Adipocyte (in vitro differentiated cells): ENCODE results near the gene SAP30L.
A peak's percentile ranks its signal among the peaks of the same experiment; 100 is the strongest.

ENCODE experiments used
- DNase-seq: peaks from one replicate; pipeline ENCODE4 v3.0.0-alpha.2; 2015; ENCODE audit warnings: low read depth
- H3K27me3 ChIP-seq: replicated peaks from 2 replicates; pipeline ENCODE4 v1.7.0; 2013; ENCODE audit warnings: mild to moderate bottlenecking, low read length, moderate library complexity; ENCODE audit not compliant: control insufficient read depth, insufficient read depth
- H3K36me3 ChIP-seq: 2 replicates; pipeline ENCODE4 v1.7.0; 2013; ENCODE audit warnings: low read length, mild to moderate bottlenecking, moderate library complexity; ENCODE audit not compliant: control insufficient read depth, insufficient read depth, severe bottlenecking
- H3K4me1 ChIP-seq: 2 replicates; pipeline ENCODE4 v1.7.0; 2013; ENCODE audit warnings: mild to moderate bottlenecking, low read length, moderate library complexity; ENCODE audit not compliant: control insufficient read depth, insufficient read depth
- H3K4me3 ChIP-seq: 2 replicates; pipeline ENCODE4 v1.7.0; 2013; ENCODE audit warnings: mild to moderate bottlenecking, low read length, moderate library complexity
- H3K9ac ChIP-seq: 2 replicates; pipeline ENCODE4 v1.7.0; 2013; ENCODE audit warnings: mild to moderate bottlenecking, low read length, moderate library complexity
- H3K9me3 ChIP-seq: 2 replicates; pipeline ENCODE4 v1.7.0; 2013; ENCODE audit warnings: mild to moderate bottlenecking, low read length, moderate library complexity; ENCODE audit not compliant: control insufficient read depth

The SAP30L gene

GRCh38 chr5:154476354-154477205 lies 30.8 kb downstream of the SAP30L start:
- Histone ChIP-seq H3K36me3 (no peaks in the 10 kb centered on the region), H3K4me3 (no peak overlapping the region), H3K9me3 (peaks cover 4% of the 10 kb centered on the region), H3K27me3 (peaks cover 89% of the 10 kb centered on the region), H3K9ac (no peak overlapping the region), H3K4me1 (no peaks in the 10 kb centered on the region)
- DNase-seq, result no peak

DNA sequence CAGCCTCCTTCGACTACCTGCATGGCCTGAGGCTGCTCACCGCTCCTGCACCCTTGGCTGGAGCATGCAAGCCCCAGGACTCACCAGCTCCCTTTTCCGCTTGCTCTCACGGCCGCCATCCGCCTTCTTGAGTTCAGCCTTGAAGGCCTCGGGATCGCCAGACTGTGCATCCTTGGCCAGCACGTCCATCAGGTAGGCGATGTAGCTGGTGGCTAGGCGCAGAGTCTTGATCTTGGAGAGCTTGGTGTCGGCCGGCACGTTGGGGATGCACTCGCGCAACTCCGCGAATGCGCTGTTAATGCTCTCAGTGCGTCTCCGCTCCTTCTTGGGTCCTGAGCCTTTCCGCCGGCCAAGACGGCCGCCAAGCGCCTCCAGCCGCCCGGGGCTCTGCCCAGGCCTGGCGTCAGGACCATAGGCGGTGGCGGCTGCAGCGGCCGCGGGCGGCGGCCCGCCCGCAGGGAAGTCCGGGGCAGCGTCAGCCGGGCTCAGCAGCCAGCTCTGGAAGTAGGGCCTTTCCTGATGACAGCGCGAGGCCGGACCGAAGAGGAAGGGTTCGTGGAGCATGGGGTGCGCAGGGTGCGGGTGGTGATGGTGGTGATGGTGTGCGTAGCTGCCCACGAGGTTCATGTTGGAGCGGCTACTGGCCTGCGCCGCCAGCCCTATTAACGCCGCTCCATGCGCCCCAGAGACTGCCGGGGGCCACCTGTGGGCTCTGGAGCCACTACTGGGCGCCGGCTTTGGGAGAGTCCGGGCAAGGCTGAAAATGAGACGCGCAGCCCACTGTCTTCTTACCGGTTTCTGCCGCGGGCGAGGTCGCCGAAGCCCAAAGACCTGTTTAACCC lies 31.8 kb downstream of the SAP30L start:
- Histone ChIP-seq H3K9me3 (peaks cover 9% of the 10 kb centered on the region), H3K36me3 (no peaks in the 10 kb centered on the region), H3K9ac (no peak overlapping the region), H3K4me1 (no peaks in the 10 kb centered on the region), H3K27me3 (peaks cover 89% of the 10 kb centered on the region), H3K4me3 (peak overlapping the region; percentile 34)
- DNase-seq, result peak; percentile 27

DNA sequence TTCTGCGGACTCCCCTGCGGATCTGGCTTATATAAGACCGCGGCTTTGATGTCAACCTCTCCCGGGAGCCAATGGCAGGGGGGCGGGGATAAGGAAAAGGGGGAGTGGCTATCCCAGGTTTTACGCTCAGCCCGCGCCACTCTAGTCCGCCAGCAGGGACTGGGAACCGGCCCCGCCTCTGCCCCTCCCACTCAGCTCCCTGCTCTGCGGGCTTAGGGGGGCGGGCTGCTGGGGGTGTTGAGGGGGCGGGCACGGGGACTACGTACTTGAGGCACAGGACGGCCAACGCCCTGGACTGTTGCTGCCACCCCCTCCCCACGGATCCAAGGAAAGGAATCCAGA lies 32.4 kb downstream of the SAP30L start, which contains the start of gene HAND1:
Gene HAND1, minus strand, starts transcription at position 4 of the 342 bp plus-strand sequence. CDS start 219 bp downstream, outside the sequence.
- Histone ChIP-seq H3K4me1 (no peaks in the 10 kb centered on the region), H3K9me3 (peaks cover 9% of the 10 kb centered on the region), H3K36me3 (no peaks in the 10 kb centered on the region), H3K4me3 (peak within 1 kb of the TSS; percentile 34), H3K27me3 (peaks cover 89% of the 10 kb centered on the region), H3K9ac (no peak within 1 kb of the TSS)
- no peak for DNase-seq

GRCh38 chr5:154478752-154479159 lies 33.0 kb downstream of the SAP30L start:
- DNase-seq, result no peak
- no peaks in the 10 kb centered on the region for H3K36me3 ChIP-seq
- no peaks in the 10 kb centered on the region for H3K4me1 ChIP-seq
- peaks cover 89% of the 10 kb centered on the region for H3K27me3 ChIP-seq
- no peak overlapping the region for H3K4me3 ChIP-seq
- H3K9ac ChIP-seq, result no peak overlapping the region
- H3K9me3 ChIP-seq, result peaks cover 9% of the 10 kb centered on the region

DNA sequence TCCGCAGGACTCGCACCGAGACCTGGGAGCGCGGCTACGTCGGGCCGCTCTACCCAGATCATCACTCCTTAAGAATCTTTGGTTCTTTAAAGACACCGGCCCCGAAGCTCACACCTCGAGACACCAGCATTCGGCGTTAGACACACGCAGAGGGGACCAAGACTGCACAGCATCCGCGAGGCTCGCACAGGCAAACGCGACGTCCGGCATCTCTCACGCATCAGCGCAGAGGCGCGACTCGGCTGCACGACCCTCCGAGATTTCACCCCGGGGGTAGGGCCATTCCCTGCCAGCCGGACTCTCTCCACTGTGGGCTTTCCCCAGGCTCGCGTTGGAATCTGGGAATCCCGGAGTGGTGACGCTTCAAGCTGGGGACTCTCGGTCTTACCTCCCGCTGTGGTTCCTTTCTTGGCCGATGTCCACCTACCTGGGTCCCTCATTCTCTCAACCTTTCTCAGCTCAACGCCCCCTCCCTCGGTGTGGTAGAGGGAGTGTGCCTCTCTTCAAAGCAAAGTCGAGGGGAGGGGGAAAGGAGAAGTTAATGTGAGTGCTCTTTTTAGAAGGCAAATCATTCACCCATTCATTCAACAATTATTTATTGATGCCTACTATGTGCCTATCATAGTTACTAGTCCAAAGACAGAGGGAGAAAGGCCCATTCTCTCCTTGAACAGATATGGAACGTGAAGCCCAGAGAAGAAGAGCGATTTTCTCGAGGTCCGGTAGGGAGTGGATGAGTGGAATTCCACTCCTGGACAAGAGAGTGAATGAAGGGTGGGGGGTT lies 33.6 kb downstream of the SAP30L start:
- peaks cover 9% of the 10 kb centered on the region for H3K9me3 ChIP-seq
- no peak overlapping the region for H3K4me3 ChIP-seq
- H3K4me1 ChIP-seq, result no peaks in the 10 kb centered on the region
- H3K9ac ChIP-seq, result no peak overlapping the region
- H3K36me3 ChIP-seq, result no peaks in the 10 kb centered on the region
- no peak for DNase-seq
- H3K27me3 ChIP-seq, result peaks cover 89% of the 10 kb centered on the region

GRCh38 chr5:154479944-154480750 lies 34.4 kb downstream of the SAP30L start:
- no peaks in the 10 kb centered on the region for H3K36me3 ChIP-seq
- no peak overlapping the region for H3K9ac ChIP-seq
- H3K9me3 ChIP-seq, result peaks cover 9% of the 10 kb centered on the region
- no peaks in the 10 kb centered on the region for H3K4me1 ChIP-seq
- no peak for DNase-seq
- peaks cover 88% of the 10 kb centered on the region for H3K27me3 ChIP-seq
- H3K4me3 ChIP-seq, result no peak overlapping the region

DNA sequence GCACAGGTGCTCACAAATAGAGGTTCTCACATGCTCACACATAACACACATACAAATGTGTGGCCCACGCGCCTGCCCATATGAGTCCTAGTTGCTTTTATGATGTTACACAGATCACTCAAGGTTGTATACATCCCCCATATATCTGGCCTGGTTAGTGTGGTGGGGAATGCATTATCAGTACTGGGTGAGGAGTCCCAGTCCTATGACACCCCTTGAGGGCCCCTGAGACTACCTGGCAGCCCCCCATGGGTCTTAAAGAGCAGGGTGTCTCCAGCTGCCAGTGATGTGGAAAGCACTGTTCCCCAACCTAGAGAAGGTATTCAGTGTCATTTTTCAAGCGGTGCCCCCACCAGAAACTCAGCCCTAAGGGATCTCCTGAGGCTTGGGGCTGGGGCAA lies 35.0 kb downstream of the SAP30L start:
- no peak overlapping the region for H3K4me3 ChIP-seq
- H3K4me1 ChIP-seq, result no peaks in the 10 kb centered on the region
- DNase-seq, result no peak
- H3K36me3 ChIP-seq, result no peaks in the 10 kb centered on the region
- no peak overlapping the region for H3K9ac ChIP-seq
- peaks cover 9% of the 10 kb centered on the region for H3K9me3 ChIP-seq
- peaks cover 88% of the 10 kb centered on the region for H3K27me3 ChIP-seq

GRCh38 chr5:154481584-154482381 lies 36.0 kb downstream of the SAP30L start:
- Histone ChIP-seq H3K36me3 (no peaks in the 10 kb centered on the region), H3K27me3 (peaks cover 88% of the 10 kb centered on the region), H3K9ac (no peak overlapping the region), H3K4me1 (no peaks in the 10 kb centered on the region), H3K4me3 (no peak overlapping the region), H3K9me3 (peaks cover 9% of the 10 kb centered on the region)
- DNase-seq, result no peak

DNA sequence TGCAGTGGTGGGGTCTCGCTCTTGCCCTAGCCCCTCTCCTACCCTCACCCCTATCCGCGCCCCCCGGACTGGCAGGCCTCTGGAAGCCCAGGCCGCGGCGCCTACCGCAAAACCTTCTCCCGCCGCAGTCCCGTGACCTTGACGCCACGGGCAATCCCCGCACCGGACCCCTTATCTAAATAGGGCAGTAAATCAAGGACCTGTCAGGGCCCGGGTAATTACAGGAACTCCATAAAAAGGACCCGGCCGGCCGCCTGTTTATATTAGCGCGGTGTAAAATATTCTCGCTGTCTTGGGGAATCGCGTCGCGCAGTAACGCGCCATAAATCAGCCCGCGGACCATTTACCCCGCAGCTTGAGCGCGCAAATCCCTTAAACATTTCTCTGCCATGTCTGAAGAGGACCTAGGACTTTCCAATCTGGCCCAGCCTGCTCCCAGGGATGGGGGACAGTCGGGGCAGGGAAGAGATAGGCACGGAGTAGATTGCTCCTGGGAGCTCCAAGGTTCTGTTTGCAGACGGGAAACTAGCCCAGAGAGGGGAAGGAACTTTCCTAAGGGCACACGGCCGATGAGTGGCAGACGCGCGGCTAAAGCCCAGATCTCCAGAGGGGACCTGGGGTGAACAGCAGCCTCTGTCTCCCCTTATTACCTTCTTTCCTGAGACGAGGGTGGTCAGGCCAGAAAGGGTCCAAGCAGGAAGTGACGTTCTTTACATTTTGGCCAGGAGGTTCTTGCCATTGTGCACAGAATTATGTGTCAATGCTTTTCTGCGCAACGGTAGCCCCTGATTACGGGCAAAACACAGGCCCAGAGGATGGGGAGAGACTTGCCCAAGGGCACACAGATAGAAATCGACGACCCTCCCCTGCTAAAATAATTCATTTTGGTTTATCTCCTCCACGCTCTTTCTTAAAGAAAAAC lies 37.0 kb downstream of the SAP30L start:
- H3K4me1 ChIP-seq, result no peaks in the 10 kb centered on the region
- no peak overlapping the region for H3K4me3 ChIP-seq
- no peaks in the 10 kb centered on the region for H3K36me3 ChIP-seq
- no peak overlapping the region for H3K9ac ChIP-seq
- H3K27me3 ChIP-seq, result peaks cover 91% of the 10 kb centered on the region
- peaks cover 9% of the 10 kb centered on the region for H3K9me3 ChIP-seq
- no peak for DNase-seq
